Measurements from ENCODE around the gene COPB1. TPM values are rescaled to one million over a fixed set of nuclear protein-coding genes. Genes with fewer than 3 reads are reported as not detected.

COPB1 gene
- total RNA-seq, 4 donors from 2014 or later = 60.9 to 118 (median 102) TPM

DNA sequence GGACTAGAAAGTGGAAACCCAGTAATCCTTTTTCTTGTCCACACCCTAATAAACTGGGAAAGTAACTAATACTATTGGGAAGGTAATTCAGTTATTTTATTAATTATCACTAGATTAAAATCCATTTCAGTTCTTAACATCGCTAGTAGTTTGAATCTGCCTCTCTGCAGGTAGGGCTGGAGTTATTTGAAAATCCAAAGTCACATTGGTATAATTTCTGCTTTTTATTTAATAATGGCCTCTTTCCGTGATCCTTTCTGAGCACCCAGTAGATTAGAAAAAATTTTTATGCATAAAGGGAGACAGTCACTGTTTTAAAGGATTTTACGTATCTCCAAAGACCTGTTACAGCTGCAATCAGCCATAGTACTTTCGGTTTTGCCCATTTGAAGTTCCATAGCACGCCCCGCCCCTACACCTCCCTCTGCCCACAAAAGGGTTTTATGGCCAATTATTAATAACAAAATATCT is 605 bp upstream of the COPB1 start:
- no peaks in the 10 kb centered on the region for H3K9me3 ChIP-seq
- intact Hi-C loops (cut with DNase I) = no loop called here
- H3K36me3 ChIP-seq = peaks cover 0 to 53% (median 8%) of the 10 kb centered on the region in 3 donors
- DNase-seq = no peak
- peaks cover 0 to 36% (median 6%) of the 10 kb centered on the region in 3 donors for H3K4me1 ChIP-seq
- WGBS, 2 donors = 1 to 3% methylated on average over 6 of the region's 6 CpGs
- H3K27ac ChIP-seq = peak overlapping the region; percentile 94 to 97 (median 96)
- peak overlapping the region; percentile 84 to 93 (median 90) for H3K4me3 ChIP-seq
- TF ChIP-seq, protein P1, sequence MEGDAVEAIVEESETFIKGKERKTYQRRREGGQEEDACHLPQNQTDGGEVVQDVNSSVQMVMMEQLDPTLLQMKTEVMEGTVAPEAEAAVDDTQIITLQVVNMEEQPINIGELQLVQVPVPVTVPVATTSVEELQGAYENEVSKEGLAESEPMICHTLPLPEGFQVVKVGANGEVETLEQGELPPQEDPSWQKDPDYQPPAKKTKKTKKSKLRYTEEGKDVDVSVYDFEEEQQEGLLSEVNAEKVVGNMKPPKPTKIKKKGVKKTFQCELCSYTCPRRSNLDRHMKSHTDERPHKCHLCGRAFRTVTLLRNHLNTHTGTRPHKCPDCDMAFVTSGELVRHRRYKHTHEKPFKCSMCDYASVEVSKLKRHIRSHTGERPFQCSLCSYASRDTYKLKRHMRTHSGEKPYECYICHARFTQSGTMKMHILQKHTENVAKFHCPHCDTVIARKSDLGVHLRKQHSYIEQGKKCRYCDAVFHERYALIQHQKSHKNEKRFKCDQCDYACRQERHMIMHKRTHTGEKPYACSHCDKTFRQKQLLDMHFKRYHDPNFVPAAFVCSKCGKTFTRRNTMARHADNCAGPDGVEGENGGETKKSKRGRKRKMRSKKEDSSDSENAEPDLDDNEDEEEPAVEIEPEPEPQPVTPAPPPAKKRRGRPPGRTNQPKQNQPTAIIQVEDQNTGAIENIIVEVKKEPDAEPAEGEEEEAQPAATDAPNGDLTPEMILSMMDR (IDR thresholded peaks at IDR 0.05) = no peak
- no peaks in the 10 kb centered on the region for H3K27me3 ChIP-seq

DNA sequence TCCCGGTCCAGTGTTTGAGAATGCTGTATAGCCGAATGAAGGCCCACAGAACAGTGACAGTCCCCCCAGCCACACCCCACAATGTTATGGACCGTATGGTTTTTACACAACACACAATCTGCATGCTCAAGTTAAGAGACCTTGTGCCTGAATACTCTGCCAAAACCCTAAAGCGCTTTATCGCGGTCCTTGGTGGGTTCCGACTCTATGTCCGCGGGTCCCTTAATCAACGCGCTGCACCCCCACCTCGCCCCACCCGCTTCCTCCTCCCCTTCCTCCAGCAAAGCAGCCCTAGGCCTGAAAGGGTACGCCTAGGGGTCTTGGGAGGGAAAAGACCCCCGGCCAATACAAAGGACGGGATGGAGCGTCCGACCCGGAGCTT is 442 bp downstream of the COPB1 start:
- TF ChIP-seq POLR2A (IDR thresholded peaks at IDR 0.05) = no peak
- TF ChIP-seq, protein P1 (IDR thresholded peaks at IDR 0.05) = no peak
- peaks cover 0 to 53% (median 8%) of the 10 kb centered on the region in 3 donors for H3K36me3 ChIP-seq
- H3K4me1 ChIP-seq = peaks cover 0 to 36% (median 6%) of the 10 kb centered on the region in 3 donors
- H3K4me3 ChIP-seq = peak overlapping the region; percentile 84 to 93 (median 90)
- WGBS, 2 donors = 0 to 5% methylated on average over 2 to 6 of the region's 19 CpGs
- H3K27me3 ChIP-seq = no peaks in the 10 kb centered on the region
- no peaks in the 10 kb centered on the region for H3K9me3 ChIP-seq
- intact Hi-C loops (cut with DNase I) = no loop called here
- no peak for DNase-seq
- H3K27ac ChIP-seq = peak overlapping the region; percentile 94 to 97 (median 96)

DNA sequence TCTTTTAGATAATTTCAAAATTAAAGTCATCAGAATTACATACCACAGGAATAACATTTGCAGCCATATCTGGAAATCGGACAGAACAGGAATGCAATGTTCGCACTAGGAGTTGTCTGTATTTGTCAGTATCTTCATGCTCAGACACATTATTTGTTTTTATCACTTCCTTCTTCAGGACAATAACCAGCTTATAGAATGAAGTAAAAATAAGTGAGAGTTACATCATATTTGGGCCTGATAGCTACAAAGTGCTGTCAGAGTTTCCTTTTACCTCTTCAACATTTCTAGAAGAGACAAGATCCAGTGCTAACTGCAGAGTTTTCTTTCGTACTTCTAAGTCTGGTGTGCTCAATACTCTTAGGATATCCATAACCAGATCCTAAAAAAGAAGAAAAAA is 18.9 kb downstream of the COPB1 start:
- DNase-seq = no peak
- H3K4me1 ChIP-seq = no peaks in the 10 kb centered on the region
- peaks cover 8 to 100% (median 39%) of the 10 kb centered on the region in 3 donors for H3K36me3 ChIP-seq
- no peak overlapping the region for H3K27ac ChIP-seq
- TF ChIP-seq, protein P1 (IDR thresholded peaks at IDR 0.05) = no peak
- TF ChIP-seq POLR2A (IDR thresholded peaks at IDR 0.05) = no peak
- intact Hi-C loops (cut with DNase I) = no loop called here
- no peaks in the 10 kb centered on the region for H3K9me3 ChIP-seq
- H3K4me3 ChIP-seq = no peak overlapping the region
- WGBS, 2 donors = 76 to 77% methylated on average over 3 of the region's 3 CpGs
- no peaks in the 10 kb centered on the region for H3K27me3 ChIP-seq

DNA sequence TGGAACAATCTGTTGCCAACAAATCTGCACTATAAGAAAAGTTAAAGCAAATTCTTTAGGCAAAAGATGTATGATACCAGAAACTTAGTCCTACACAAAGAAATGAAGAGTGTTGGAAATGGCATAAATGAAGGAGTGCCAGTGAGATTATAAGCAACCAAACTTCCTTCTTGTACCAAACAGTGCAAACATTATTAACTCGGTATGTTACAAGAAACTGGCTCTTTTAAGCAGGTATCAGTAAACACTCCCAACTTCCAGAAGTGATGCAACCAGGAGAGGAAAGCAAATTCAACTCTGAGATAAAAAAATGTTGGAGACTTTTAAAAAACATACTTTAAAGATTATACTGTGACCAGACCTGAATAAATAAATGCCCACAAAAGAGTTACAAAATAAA is 28.5 kb downstream of the COPB1 start:
- Histone ChIP-seq H3K4me1 (no peaks in the 10 kb centered on the region), H3K27ac (no peak overlapping the region), H3K27me3 (no peaks in the 10 kb centered on the region), H3K9me3 (no peaks in the 10 kb centered on the region), H3K4me3 (no peak overlapping the region), H3K36me3 (peaks cover 12 to 99% (median 48%) of the 10 kb centered on the region in 3 donors)
- intact Hi-C loops (cut with DNase I) = no loop called here
- 68 to 71% methylated on average over 1 of the region's 1 CpG for WGBS, 2 donors
- no peak for DNase-seq
- TF ChIP-seq, protein P1 (IDR thresholded peaks at IDR 0.05) = no peak
- no peak for TF ChIP-seq POLR2A (IDR thresholded peaks at IDR 0.05)

DNA sequence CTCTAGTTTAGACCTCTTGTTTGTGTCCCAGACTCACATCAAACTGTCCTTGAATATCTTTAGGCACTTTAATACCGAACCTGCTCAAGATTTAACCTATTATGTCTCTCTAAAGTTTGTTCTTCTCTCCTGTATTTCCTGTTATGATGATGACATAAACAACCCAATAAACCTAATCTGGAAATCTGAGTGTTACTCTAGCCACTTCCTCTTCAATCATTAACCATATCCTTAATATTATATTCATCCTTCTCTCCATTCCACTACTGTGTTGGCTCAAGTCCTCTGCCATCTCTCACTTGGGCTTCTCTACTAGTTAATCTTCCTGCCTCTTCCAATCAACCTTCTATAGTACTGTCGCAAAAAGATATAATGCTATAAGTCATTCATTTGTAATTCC is 36.0 kb downstream of the COPB1 start:
- 83 to 97% methylated on average over 2 of the region's 2 CpGs for WGBS, 2 donors
- Histone ChIP-seq H3K4me1 (no peaks in the 10 kb centered on the region), H3K9me3 (no peaks in the 10 kb centered on the region), H3K4me3 (no peak overlapping the region), H3K27ac (no peak overlapping the region), H3K36me3 (peaks cover 22 to 99% (median 58%) of the 10 kb centered on the region in 3 donors), H3K27me3 (no peaks in the 10 kb centered on the region)
- DNase-seq = no peak
- TF ChIP-seq, protein P1 (IDR thresholded peaks at IDR 0.05) = no peak
- TF ChIP-seq POLR2A (IDR thresholded peaks at IDR 0.05) = no peak
- intact Hi-C loops (cut with DNase I) = no loop called here
